K562 (cell line): ENCODE results near the gene C2CD2. TPM values are rescaled to one million over a fixed set of nuclear protein-coding genes. Genes with fewer than 3 reads are reported as not detected.

Source experiments
- ATAC-seq: fragments of 200-7000 bp; cut with Tn5 transposase; 3 replicates; pipeline ENCODE4 v1.9.1; 2020; ENCODE audit warnings: moderate library complexity
- BruUV-seq: library from RNA; stranded (reverse); fragments of 400-500 nt; replicated peaks from 2 replicates; lab custom pipeline; 2021; lab: Mats Ljungman, UMichigan
- CTCF ChIA-PET: fragments of 300-600 bp; formaldehyde crosslinking; extraction: SDS; loops from one replicate; lab custom pipeline; 2021; ENCODE audit warnings: low intra/inter-chr PET ratio; lab: Yijun Ruan, JAX
- POLR2A ChIA-PET: fragments of 300-600, 350-650 bp; sonication (Branson Sonifier 250); formaldehyde crosslinking; extraction: SDS; loops from one replicate; lab custom pipeline; 2021; ENCODE audit warnings: antibody characterized with exemption, inconsistent platforms; lab: Yijun Ruan, JAX
- DNase-seq, 4 experiments: peaks; one replicate each; pipeline versions ENCODE4 v3.0.0 to v3.0.0-alpha.2; 2011 to 2018; ENCODE audit warnings: low spot score in 3 of 4, mixed read lengths in 3 of 4; ENCODE audit errors: extremely low read depth in 1 of 4
- FAIRE-seq: peaks from 2 replicates; lab custom pipeline; 2011; peaks lifted over from hg19 to GRCh38; lab: Jason Lieb, UNC
- H2AFZ ChIP-seq: 2 replicates; pipeline ENCODE4 v1.6.0; 2011; ENCODE audit warnings: low read depth, low read length, control low read depth, inconsistent platforms
- H3K27ac ChIP-seq: fragments of 200-600 bp; 3 replicates; pipeline ENCODE4 v1.8.0; 2011; ENCODE audit warnings: low read depth, mild to moderate bottlenecking, control low read depth, inconsistent platforms, low read length, moderate library complexity, mixed read lengths; ENCODE audit errors: extremely low read depth
- H3K27me3 ChIP-seq, 2 experiments: fragments of 300-600 bp in 1 of 2; 2 replicates in 1 of 2; 3 replicates in 1 of 2; pipeline versions ENCODE4 v1.6.0 to v1.8.0; 2011; ENCODE audit warnings: inconsistent platforms in 2 of 2, low read length in 2 of 2, mild to moderate bottlenecking in 1 of 2, mixed read lengths in 1 of 2, moderate library complexity in 1 of 2; ENCODE audit not compliant: control insufficient read depth in 2 of 2, insufficient read depth in 2 of 2
- H3K36me3 ChIP-seq: fragments of 300-600 bp; 3 replicates; pipeline ENCODE4 v1.8.0; 2011; ENCODE audit warnings: mild to moderate bottlenecking, low read length, inconsistent platforms; ENCODE audit not compliant: control insufficient read depth, insufficient read depth
- H3K4me1 ChIP-seq, 2 experiments: fragments of 200-600 bp in 1 of 2; replicated peaks in 1 of 2; 2 replicates in 1 of 2; 3 replicates in 1 of 2; pipeline versions ENCODE4 v1.5.1 to v1.8.0; 2011; ENCODE audit warnings: inconsistent platforms in 2 of 2, low read length in 2 of 2, mild to moderate bottlenecking in 1 of 2, mixed read lengths in 1 of 2, moderate library complexity in 1 of 2; ENCODE audit not compliant: control insufficient read depth in 2 of 2, insufficient read depth in 2 of 2
- H3K4me2 ChIP-seq: 2 replicates; pipeline ENCODE4 v1.6.1; 2011; ENCODE audit warnings: low read length, control low read depth, inconsistent platforms, mixed read lengths; ENCODE audit not compliant: insufficient read depth
- H3K4me3 ChIP-seq: fragments of 200-600 bp; sonication (generic), shearing (Covaris generic); 2 replicates; pipeline ENCODE4 v1.5.1; 2016; ENCODE audit warnings: control low read depth, inconsistent platforms
- H3K79me2 ChIP-seq: fragments of 200-600 bp; 3 replicates; pipeline ENCODE4 v1.8.0; 2011; ENCODE audit warnings: low read length, inconsistent platforms; ENCODE audit not compliant: control insufficient read depth, insufficient read depth
- H3K9ac ChIP-seq, 2 experiments: 2 replicates each; pipeline versions ENCODE4 v1.6.0 to v1.6.1; 2011; ENCODE audit warnings: low read depth in 2 of 2, low read length in 2 of 2, control low read depth in 1 of 2, inconsistent platforms in 1 of 2, mild to moderate bottlenecking in 1 of 2, mixed read lengths in 1 of 2; ENCODE audit not compliant: insufficient read depth in 1 of 2
- H3K9me1 ChIP-seq: one replicate; pipeline ENCODE4 v1.6.0; 2011; ENCODE audit warnings: inconsistent platforms, mild to moderate bottlenecking, low read length, moderate library complexity; ENCODE audit not compliant: control insufficient read depth, insufficient read depth
- H3K9me3 ChIP-seq: replicated peaks from 2 replicates; pipeline ENCODE4 v1.5.1; 2011; ENCODE audit warnings: low read depth, low read length, inconsistent platforms; ENCODE audit not compliant: control insufficient read depth, insufficient read depth
- H4K20me1 ChIP-seq: replicated peaks from 2 replicates; pipeline ENCODE4 v1.6.1; 2011; ENCODE audit warnings: low read length, inconsistent platforms, mixed read lengths; ENCODE audit not compliant: control insufficient read depth, insufficient read depth
- CAMTA2 ChIP-seq: fragments of 250-450 bp; sonication (Bioruptor Pico); conservative IDR thresholded peaks from 2 replicates; pipeline ENCODE4 v1.5.1; 2022
- FOXK1 ChIP-seq: sonication (generic); formaldehyde crosslinking; IDR thresholded peaks from 2 replicates; pipeline ENCODE4 v1.8.0; 2022; ENCODE audit warnings: missing genetic modification reagents, mild to moderate bottlenecking, borderline replicate concordance
- FOXO4 ChIP-seq: fragments of 450-650 bp; formaldehyde crosslinking; IDR thresholded peaks from 2 replicates; pipeline ENCODE4 v1.4.0; 2020; ENCODE audit warnings: mild to moderate bottlenecking, moderate library complexity
- HCFC1 ChIP-seq: IDR thresholded peaks from 2 replicates; pipeline ENCODE4 v1.6.1; 2012; ENCODE audit warnings: low read depth, low read length, improper control_type of control experiment
- NONO ChIP-seq, 2 experiments: fragments of 200-400 bp in 1 of 2; fragments of 450-650 bp in 1 of 2; formaldehyde crosslinking in 1 of 2; IDR thresholded peaks; 2 replicates each; pipeline ENCODE4 v1.6.1; 2017; ENCODE audit warnings: low read depth in 2 of 2, mild to moderate bottlenecking in 2 of 2, moderate library complexity in 2 of 2, low read length in 1 of 2
- XRCC4 ChIP-seq: IDR thresholded peaks from one replicate; pipeline ENCODE4 v1.6.1; 2011; ENCODE audit not compliant: insufficient read depth, insufficient read length; ENCODE audit errors: extremely low read depth
- ZFP36 ChIP-seq: fragments of 150-350 bp; IDR thresholded peaks from 2 replicates; pipeline ENCODE4 v1.6.1; 2018; ENCODE audit warnings: low read length, low read depth; ENCODE audit not compliant: partially characterized antibody
- WGBS: fragments of 100-300 bp; shearing (Covaris generic); methylation state at CpG from one replicate; pipeline ENCODE4 v1.1.6; 2016; ENCODE audit warnings: low coverage, mixed read lengths; ENCODE audit not compliant: insufficient coverage; ENCODE audit errors: missing lambda C conversion rate; 5-methylcytosine and 5-hydroxymethylcytosine counted together
- in situ Hi-C: fragments of 300-500 bp; cut with MboI; formaldehyde crosslinking; loops from 4 replicates; pipeline ENCODE4 v1.15.0; 2018; ENCODE audit warnings: inconsistent platforms, mixed read lengths
- intact Hi-C: fragments of 100-400 bp; cut with micrococcal nuclease; formaldehyde crosslinking; loops from 2 replicates; pipeline ENCODE4 v1.14.2; 2022
- polyA plus RNA-seq, 8 experiments: library from polyadenylated mRNA; depleted of rRNA in 4 of 8; stranded (reverse) in 5 of 8; unstranded in 3 of 8; fragments of >200 nt; fragmentation: Nextera tagmentation in 2 of 8; fragmentation: Illumina TruSeq in 1 of 8; extraction: Ambion mirVana in 2 of 8; extraction: Trizol in 1 of 8; gene quantifications; 2 replicates each; pipeline versions ENCODE4 v1.2.1 to v1.2.3, GENCODE V29; 2011 to 2014; ENCODE audit warnings: inconsistent platforms in 1 of 8, missing spikeins in 1 of 8
- total RNA-seq, 7 experiments: library from RNA; depleted of rRNA in 6 of 7; stranded (reverse); fragments of >200 nt in 6 of 7; fragmentation: Illumina TruSeq in 2 of 7; extraction: Trizol in 2 of 7; gene quantifications; 2 replicates each; pipeline versions ENCODE4 v1.2.1 to v1.2.3, GENCODE V29; 2011 to 2021; ENCODE audit warnings: low replicate concordance in 1 of 7

The C2CD2 gene
- total and polyA plus RNA-seq, 9 of the 15 experiments (the other 6 are each of a cell fraction or from before 2014, with no cell fraction given): 1.3 to 21.6 (median 12.1) TPM

GRCh38 chr21:41965045-41965444 is 11.2 kb upstream of the C2CD2 start:
- Histone ChIP-seq H3K27ac (no peak overlapping the region), H3K4me2 (no peak overlapping the region), H2AFZ (no peak overlapping the region), H3K9me1 (no peaks in the 10 kb centered on the region), H3K9me3 (no peaks in the 10 kb centered on the region), H3K4me3 (no peak overlapping the region), H3K36me3 (no peaks in the 10 kb centered on the region), H3K27me3 (peaks cover 44 to 81% of the 10 kb centered on the region in 2 experiments), H4K20me1 (no peaks in the 10 kb centered on the region), H3K4me1 (peaks cover 0 to 4% of the 10 kb centered on the region in 2 experiments; a peak in 2 of 5 replicates), H3K9ac (no peak overlapping the region), H3K79me2 (no peaks in the 10 kb centered on the region)
- intact Hi-C loops (no loop called here), in situ Hi-C loops (no loop called here)
- no peak for DNase-seq
- no peak for FAIRE-seq
- BruUV-seq: no TSS peak
- under 1% methylated on average over 5 of the region's 5 CpGs for WGBS
- CTCF ChIA-PET: no interaction called here
- no peak for ATAC-seq
- POLR2A ChIA-PET: interaction anchor here (1.3 to 1.8 kb wide), 3 partner anchors 12 to 13 kb away, joined by 4 to 6 read pairs (median 5); no protein-coding TSS in a partner anchor
- no peak for TF ChIP-seq NONO (IDR thresholded peaks at IDR 0.05; ENCODE audit: low read depth in 2 of 2, low read length in 1 of 2)
- TF ChIP-seq FOXK1 (CRISPR knock-in tag): no peak
- no peak for TF ChIP-seq XRCC4
- no peak for TF ChIP-seq CAMTA2 (CRISPR knock-in tag)
- TF ChIP-seq ZFP36: no peak
- TF ChIP-seq FOXO4: no peak
- no peak for TF ChIP-seq HCFC1
